Measurements from ENCODE around the gene EME1.

EME1 gene

GRCh38 chr17:50348522-50349242 lies 24.3 kb upstream of the EME1 start:
- DNase-seq, result no peak

GRCh38 chr17:50349243-50349600 lies 23.8 kb upstream of the EME1 start:
- DNase-seq, result no peak

- DNase-seq, result no peak
These were observed 22.3 kb upstream of the EME1 start for GRCh38 chr17:50350733-50351132.

GRCh38 chr17:50352072-50352692 lies 20.8 kb upstream of the EME1 start:
- no peak for DNase-seq

GRCh38 chr17:50352693-50353599 lies 20.1 kb upstream of the EME1 start:
- no peak for DNase-seq

- DNase-seq, result no peak
These were observed 19.3 kb upstream of the EME1 start for GRCh38 chr17:50353600-50354195.

GRCh38 chr17:50354198-50354597 lies 18.8 kb upstream of the EME1 start:
- no peak for DNase-seq

GRCh38 chr17:50354776-50355175 lies 18.3 kb upstream of the EME1 start:
- no peak for DNase-seq

- DNase-seq, result no peak
These were observed 17.7 kb upstream of the EME1 start for GRCh38 chr17:50355336-50355700.

GRCh38 chr17:50355701-50356341 lies 17.2 kb upstream of the EME1 start:
- no peak for DNase-seq

- no peak for DNase-seq
These were observed 16.6 kb upstream of the EME1 start for GRCh38 chr17:50356418-50356817.

GRCh38 chr17:50356892-50357510 lies 16.0 kb upstream of the EME1 start:
- DNase-seq, result no peak

- no peak for DNase-seq
These were observed 14.9 kb upstream of the EME1 start for GRCh38 chr17:50358177-50358576.

GRCh38 chr17:50359005-50359699 lies 13.9 kb upstream of the EME1 start:
- DNase-seq, result no peak

GRCh38 chr17:50359998-50360461 lies 13.0 kb upstream of the EME1 start:
- no peak for DNase-seq

- DNase-seq, result no peak
These were observed 12.4 kb upstream of the EME1 start for GRCh38 chr17:50360486-50361115.

GRCh38 chr17:50361561-50362480 lies 11.2 kb upstream of the EME1 start:
- peak in 1 of 2 experiments; percentile 32 for DNase-seq

GRCh38 chr17:50362661-50363060 lies 10.4 kb upstream of the EME1 start:
- no peak for DNase-seq

GRCh38 chr17:50363217-50364060 lies 9.6 kb upstream of the EME1 start:
- no peak for DNase-seq
